SKM-1 (cell line): ENCODE data around the gene MPO.

ENCODE experiments used
- DNase-seq: peaks from one replicate; lab custom pipeline; 2025; ENCODE audit not compliant: unreplicated experiment; lab: John Stamatoyannopoulos, UW

Gene MPO

DNA sequence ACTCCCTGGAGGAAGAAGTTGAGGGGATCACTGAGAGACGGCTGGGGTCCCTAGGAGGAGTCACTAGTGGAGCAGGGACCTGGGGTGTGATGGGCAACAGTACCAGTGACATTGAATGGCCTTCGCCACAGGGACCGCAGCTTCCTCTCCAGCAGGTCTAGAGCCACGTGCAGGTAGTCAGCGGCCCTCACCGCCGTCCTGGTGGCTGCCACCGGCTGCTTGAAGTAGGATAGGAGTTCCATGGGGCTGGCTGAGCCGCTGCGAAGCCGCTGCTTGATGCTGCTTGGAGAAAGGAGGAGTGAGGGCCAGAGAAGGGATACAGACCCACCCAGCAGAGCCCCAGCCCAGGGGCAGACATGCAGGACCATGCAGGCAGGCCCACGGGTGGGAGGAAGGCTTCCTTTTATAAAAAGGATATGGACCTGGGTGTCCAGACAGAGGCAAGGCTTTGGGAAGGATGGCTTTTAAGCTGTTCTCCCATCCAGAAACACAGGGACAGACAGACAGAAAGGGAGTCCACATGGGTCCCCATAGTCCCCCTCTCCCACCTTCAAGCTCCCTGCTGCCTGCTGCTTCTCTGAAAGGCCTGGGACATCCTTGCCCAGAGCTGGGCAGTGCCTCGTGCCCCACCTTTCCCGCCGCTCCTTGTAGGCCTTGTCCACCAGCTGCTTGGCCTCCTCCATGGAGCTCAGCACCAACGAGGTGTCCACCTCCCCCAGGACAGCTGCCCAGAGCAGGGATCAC, 827 bp downstream of the MPO start:
- DNase-seq = peak; percentile 36

GRCh38 chr17:58279016-58279711, 1.6 kb downstream of the MPO start:
- DNase-seq = peak; percentile 48

DNA sequence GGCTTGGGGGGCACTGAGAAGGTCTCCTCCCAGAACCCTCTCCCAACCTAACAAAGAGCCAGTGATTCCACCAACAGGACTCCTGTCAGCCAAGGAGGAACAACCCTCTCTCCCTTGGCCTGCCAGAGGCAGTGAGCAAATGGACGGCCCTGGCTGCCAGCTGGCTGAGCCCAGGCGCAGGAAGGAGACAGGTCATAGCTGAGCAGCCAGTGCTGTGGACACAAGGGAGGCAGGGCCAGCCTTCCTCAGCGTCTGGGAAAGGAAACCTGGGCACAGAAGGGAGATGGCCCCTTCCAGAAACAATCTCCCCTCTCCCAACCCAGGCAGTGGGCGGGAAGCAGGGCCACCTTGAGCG, 2.1 kb downstream of the MPO start:
- DNase-seq = no peak

DNA sequence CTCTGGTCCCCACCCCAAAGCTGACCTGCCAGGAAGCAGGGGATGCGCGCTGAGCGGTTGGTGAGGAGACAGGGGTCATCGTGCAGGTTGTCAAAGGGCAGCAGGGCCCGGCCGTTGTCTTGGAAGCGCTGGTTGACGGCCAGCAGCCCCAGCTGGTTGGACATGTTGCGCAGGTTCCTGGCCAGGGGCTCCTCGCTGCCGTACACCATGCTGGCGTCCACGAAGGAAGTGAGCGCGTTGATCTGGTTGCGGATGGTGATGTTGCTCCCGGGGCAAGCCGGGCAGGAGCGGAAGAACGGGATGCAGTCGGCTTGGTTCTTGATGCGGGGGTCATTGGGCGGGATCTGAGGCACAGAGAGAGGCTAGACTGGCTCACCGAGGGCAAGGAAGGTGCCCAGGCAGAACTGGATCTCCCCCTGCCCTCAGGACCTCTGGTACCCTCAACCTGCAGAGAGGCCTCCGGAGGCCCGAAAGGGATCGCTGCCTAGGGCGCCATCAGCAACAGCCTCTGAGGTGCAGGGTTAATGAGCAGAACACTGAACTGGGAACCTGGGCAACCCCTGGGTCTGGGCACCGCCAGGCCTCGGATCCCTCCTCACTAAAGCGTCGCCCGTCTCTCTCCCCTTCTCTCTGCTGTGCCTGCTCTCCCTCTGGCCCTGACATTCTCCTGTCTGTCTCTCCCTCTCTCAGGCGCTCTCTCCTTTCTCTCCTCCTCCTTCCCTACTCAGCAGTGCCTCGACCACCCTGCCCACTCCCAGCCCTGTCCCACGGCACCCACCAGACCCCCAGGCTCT, 2.7 kb downstream of the MPO start:
- no peak for DNase-seq

- peak; percentile 25 for DNase-seq
Measured at GRCh38 chr17:58277107-58277801, 3.5 kb downstream of the MPO start.

GRCh38 chr17:58276423-58276822, 4.3 kb downstream of the MPO start:
- no peak for DNase-seq

DNA sequence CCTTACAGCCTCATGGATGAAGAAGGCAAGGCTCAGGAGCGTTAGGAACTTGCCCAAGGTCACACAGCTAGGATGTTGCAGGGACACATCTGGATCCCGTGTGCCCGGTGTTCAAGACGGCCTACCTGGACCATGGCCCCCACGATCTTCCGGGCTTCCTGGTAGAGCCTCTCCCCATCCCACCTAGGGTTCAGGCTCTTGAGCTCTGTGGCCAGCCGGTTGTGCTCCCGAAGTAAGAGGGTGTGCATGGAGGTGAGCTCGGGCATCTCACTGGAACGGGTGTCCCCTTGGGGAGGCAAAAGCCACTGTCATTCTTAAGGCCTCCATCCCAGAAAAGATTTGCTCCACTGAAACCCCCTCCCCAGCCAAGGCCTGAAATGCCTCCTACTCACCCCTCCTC, 5.3 kb downstream of the MPO start:
- no peak for DNase-seq

GRCh38 chr17:58273453-58274104, 7.2 kb downstream of the MPO start:
- DNase-seq = no peak

DNA sequence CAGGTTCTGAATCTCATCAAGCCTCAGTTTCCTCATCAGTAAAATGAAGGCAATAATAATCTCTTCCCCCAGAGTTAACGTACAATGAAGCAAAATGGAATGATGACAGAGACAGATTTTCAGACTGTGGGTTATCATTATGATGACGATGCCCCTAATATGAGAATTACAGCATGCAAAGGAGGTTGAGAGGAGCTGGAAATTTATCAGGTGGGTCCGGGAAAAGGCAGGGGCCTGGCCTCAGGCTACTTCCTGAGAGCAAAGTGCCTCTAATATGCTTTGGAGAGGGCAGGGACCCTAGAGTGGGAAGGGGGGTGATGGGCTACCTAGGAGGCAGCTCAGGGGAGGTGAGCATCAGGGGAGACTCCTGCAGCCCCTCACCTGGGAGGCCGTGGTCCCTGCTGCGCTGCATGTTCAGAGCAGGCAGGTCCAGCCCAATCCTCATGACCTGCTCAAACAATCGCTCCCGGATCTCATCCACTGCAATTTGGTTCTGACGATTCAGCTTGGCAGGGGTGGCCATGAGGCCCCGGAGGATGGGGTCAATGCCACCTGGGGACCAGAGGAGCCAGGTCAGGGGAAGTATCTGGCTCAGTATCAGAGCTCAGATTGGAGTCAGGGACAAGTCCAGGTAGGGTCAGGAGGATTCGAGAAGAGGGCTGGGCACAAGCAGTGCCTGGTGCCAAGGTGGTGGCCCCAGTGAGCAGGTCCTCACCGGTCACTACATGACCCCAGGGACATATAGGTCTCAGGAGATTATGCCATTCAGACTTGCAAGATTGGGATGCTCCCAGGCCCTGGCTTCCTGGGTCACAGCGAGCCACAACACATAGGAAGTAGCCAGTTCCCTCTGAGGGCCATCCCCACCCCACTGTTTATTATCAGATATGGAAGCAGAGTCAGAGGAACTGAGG, 8.1 kb downstream of the MPO start:
- no peak for DNase-seq

- no peak for DNase-seq
Measured at GRCh38 chr17:58271216-58271931, 9.4 kb downstream of the MPO start.

- no peak for DNase-seq
Measured at GRCh38 chr17:58270476-58271215, 10.1 kb downstream of the MPO start.

- DNase-seq = no peak
Measured at GRCh38 chr17:58269557-58270291, 11.0 kb downstream of the MPO start.

GRCh38 chr17:58268774-58269556, 11.8 kb downstream of the MPO start:
- DNase-seq = no peak

GRCh38 chr17:58268326-58268725, 12.4 kb downstream of the MPO start:
- DNase-seq = no peak

- no peak for DNase-seq
Measured at GRCh38 chr17:58267347-58268324, 13.1 kb downstream of the MPO start.
